GM21367 (cell line): ENCODE results near the gene SOX6.

ENCODE experiments used
- ATAC-seq: cut with Tn5 transposase; IDR thresholded peaks from one replicate; pipeline ENCODE4 v1.9.1; 2021; ENCODE audit not compliant: unreplicated experiment

SOX6 gene

GRCh38 chr11:16321148-16321547 is 35.2 kb downstream of the SOX6 start:
- no peak for ATAC-seq

- no peak for ATAC-seq
Observed at GRCh38 chr11:16318320-16318719, 38.0 kb downstream of the SOX6 start.

GRCh38 chr11:16317712-16318111 is 38.6 kb downstream of the SOX6 start:
- no peak for ATAC-seq

- no peak for ATAC-seq
Observed at GRCh38 chr11:16313846-16314245, 42.5 kb downstream of the SOX6 start.

- ATAC-seq: no peak
Observed at GRCh38 chr11:16312233-16312765, 44.0 kb downstream of the SOX6 start.

- ATAC-seq: no peak
Observed at GRCh38 chr11:16311831-16312230, 44.5 kb downstream of the SOX6 start.

GRCh38 chr11:16310943-16311342 is 45.4 kb downstream of the SOX6 start:
- no peak for ATAC-seq

- ATAC-seq: no peak
Observed at GRCh38 chr11:16309226-16309625, 47.1 kb downstream of the SOX6 start.

- ATAC-seq: no peak
Observed at GRCh38 chr11:16301462-16301861, 54.9 kb downstream of the SOX6 start.

GRCh38 chr11:16299884-16300782 is 56.2 kb downstream of the SOX6 start:
- ATAC-seq: no peak

GRCh38 chr11:16299390-16299789 is 57.0 kb downstream of the SOX6 start:
- ATAC-seq: no peak

- ATAC-seq: no peak
Observed at GRCh38 chr11:16297332-16297731, 59.0 kb downstream of the SOX6 start.

GRCh38 chr11:16296273-16296672 is 60.1 kb downstream of the SOX6 start:
- ATAC-seq: no peak

- ATAC-seq: no peak
Observed at GRCh38 chr11:16295592-16295991, 60.8 kb downstream of the SOX6 start.

- no peak for ATAC-seq
Observed at GRCh38 chr11:16293204-16293681, 63.1 kb downstream of the SOX6 start.

GRCh38 chr11:16292167-16292859 is 64.0 kb downstream of the SOX6 start:
- ATAC-seq: no peak

GRCh38 chr11:16291729-16292128 is 64.6 kb downstream of the SOX6 start:
- no peak for ATAC-seq

- ATAC-seq: no peak
Observed at GRCh38 chr11:16289541-16289940, 66.8 kb downstream of the SOX6 start.

- ATAC-seq: no peak
Observed at GRCh38 chr11:16287630-16288280, 68.6 kb downstream of the SOX6 start.

GRCh38 chr11:16286095-16286494 is 70.3 kb downstream of the SOX6 start:
- ATAC-seq: no peak

GRCh38 chr11:16280256-16280682 is 76.1 kb downstream of the SOX6 start:
- ATAC-seq: no peak
